K562 (cell line): Measurements from ENCODE around the gene ACSL5. TPM values are rescaled to one million over a fixed set of nuclear protein-coding genes. Genes with fewer than 3 reads are reported as not detected.

Experiments
- ATAC-seq: fragments of 200-7000 bp; cut with Tn5 transposase; 3 replicates; pipeline ENCODE4 v1.9.1; 2020; ENCODE audit warnings: moderate library complexity
- Bru-seq: library from RNA; stranded (reverse); fragments of 400-500 nt; gene quantifications from one replicate; lab custom pipeline; 2021; lab: Mats Ljungman, UMichigan
- BruChase-seq, 2 experiments: library from RNA; stranded (reverse); fragments of 400-500 nt; gene quantifications; one replicate each; lab custom pipeline; 2021; lab: Mats Ljungman, UMichigan
- BruUV-seq: library from RNA; stranded (reverse); fragments of 400-500 nt; replicated peaks from 2 replicates; lab custom pipeline; 2021; lab: Mats Ljungman, UMichigan
- CTCF ChIA-PET: fragments of 300-600 bp; formaldehyde crosslinking; extraction: SDS; loops from one replicate; lab custom pipeline; 2021; ENCODE audit warnings: low intra/inter-chr PET ratio; lab: Yijun Ruan, JAX
- POLR2A ChIA-PET: fragments of 300-600, 350-650 bp; sonication (Branson Sonifier 250); formaldehyde crosslinking; extraction: SDS; loops from one replicate; lab custom pipeline; 2021; ENCODE audit warnings: antibody characterized with exemption, inconsistent platforms; lab: Yijun Ruan, JAX
- DNase-seq, 4 experiments: peaks; one replicate each; pipeline versions ENCODE4 v3.0.0 to v3.0.0-alpha.2; 2011 to 2018; ENCODE audit warnings: low spot score in 3 of 4, mixed read lengths in 3 of 4; ENCODE audit errors: extremely low read depth in 1 of 4
- FAIRE-seq: peaks from 2 replicates; lab custom pipeline; 2011; peaks lifted over from hg19 to GRCh38; lab: Jason Lieb, UNC
- H2AFZ ChIP-seq: 2 replicates; pipeline ENCODE4 v1.6.0; 2011; ENCODE audit warnings: low read depth, low read length, control low read depth, inconsistent platforms
- H3K27ac ChIP-seq: fragments of 200-600 bp; 3 replicates; pipeline ENCODE4 v1.8.0; 2011; ENCODE audit warnings: low read depth, mild to moderate bottlenecking, control low read depth, inconsistent platforms, low read length, moderate library complexity, mixed read lengths; ENCODE audit errors: extremely low read depth
- H3K27me3 ChIP-seq, 2 experiments: fragments of 300-600 bp in 1 of 2; 2 replicates in 1 of 2; 3 replicates in 1 of 2; pipeline versions ENCODE4 v1.6.0 to v1.8.0; 2011; ENCODE audit warnings: inconsistent platforms in 2 of 2, low read length in 2 of 2, mild to moderate bottlenecking in 1 of 2, mixed read lengths in 1 of 2, moderate library complexity in 1 of 2; ENCODE audit not compliant: control insufficient read depth in 2 of 2, insufficient read depth in 2 of 2
- H3K36me3 ChIP-seq: fragments of 300-600 bp; 3 replicates; pipeline ENCODE4 v1.8.0; 2011; ENCODE audit warnings: mild to moderate bottlenecking, low read length, inconsistent platforms; ENCODE audit not compliant: control insufficient read depth, insufficient read depth
- H3K4me1 ChIP-seq, 2 experiments: fragments of 200-600 bp in 1 of 2; replicated peaks in 1 of 2; 2 replicates in 1 of 2; 3 replicates in 1 of 2; pipeline versions ENCODE4 v1.5.1 to v1.8.0; 2011; ENCODE audit warnings: inconsistent platforms in 2 of 2, low read length in 2 of 2, mild to moderate bottlenecking in 1 of 2, mixed read lengths in 1 of 2, moderate library complexity in 1 of 2; ENCODE audit not compliant: control insufficient read depth in 2 of 2, insufficient read depth in 2 of 2
- H3K4me2 ChIP-seq: 2 replicates; pipeline ENCODE4 v1.6.1; 2011; ENCODE audit warnings: low read length, control low read depth, inconsistent platforms, mixed read lengths; ENCODE audit not compliant: insufficient read depth
- H3K4me3 ChIP-seq: fragments of 200-600 bp; sonication (generic), shearing (Covaris generic); 2 replicates; pipeline ENCODE4 v1.5.1; 2016; ENCODE audit warnings: control low read depth, inconsistent platforms
- H3K79me2 ChIP-seq: fragments of 200-600 bp; 3 replicates; pipeline ENCODE4 v1.8.0; 2011; ENCODE audit warnings: low read length, inconsistent platforms; ENCODE audit not compliant: control insufficient read depth, insufficient read depth
- H3K9ac ChIP-seq, 2 experiments: 2 replicates each; pipeline versions ENCODE4 v1.6.0 to v1.6.1; 2011; ENCODE audit warnings: low read depth in 2 of 2, low read length in 2 of 2, control low read depth in 1 of 2, inconsistent platforms in 1 of 2, mild to moderate bottlenecking in 1 of 2, mixed read lengths in 1 of 2; ENCODE audit not compliant: insufficient read depth in 1 of 2
- H3K9me1 ChIP-seq: one replicate; pipeline ENCODE4 v1.6.0; 2011; ENCODE audit warnings: inconsistent platforms, mild to moderate bottlenecking, low read length, moderate library complexity; ENCODE audit not compliant: control insufficient read depth, insufficient read depth
- H3K9me3 ChIP-seq: replicated peaks from 2 replicates; pipeline ENCODE4 v1.5.1; 2011; ENCODE audit warnings: low read depth, low read length, inconsistent platforms; ENCODE audit not compliant: control insufficient read depth, insufficient read depth
- H4K20me1 ChIP-seq: replicated peaks from 2 replicates; pipeline ENCODE4 v1.6.1; 2011; ENCODE audit warnings: low read length, inconsistent platforms, mixed read lengths; ENCODE audit not compliant: control insufficient read depth, insufficient read depth
- DACH1 ChIP-seq: fragments of 450-650 bp; IDR thresholded peaks from 2 replicates; pipeline ENCODE4 v1.6.1; 2018; ENCODE audit not compliant: partially characterized antibody
- NRF1 ChIP-seq, 2 experiments: fragments of 450-650 bp; IDR thresholded peaks in 1 of 2; conservative IDR thresholded peaks in 1 of 2; 2 replicates each; pipeline ENCODE4 v1.6.1; 2014; ENCODE audit warnings: mild to moderate bottlenecking in 2 of 2
- U2AF1 ChIP-seq: fragments of 200-400 bp; formaldehyde crosslinking; optimal IDR thresholded peaks from 2 replicates; pipeline ENCODE3; 2017; ENCODE audit warnings: mild to moderate bottlenecking, low read depth, low read length, moderate library complexity
- WGBS: fragments of 100-300 bp; shearing (Covaris generic); methylation state at CpG from one replicate; pipeline ENCODE4 v1.1.6; 2016; ENCODE audit warnings: low coverage, mixed read lengths; ENCODE audit not compliant: insufficient coverage; ENCODE audit errors: missing lambda C conversion rate; 5-methylcytosine and 5-hydroxymethylcytosine counted together
- in situ Hi-C: fragments of 300-500 bp; cut with MboI; formaldehyde crosslinking; loops from 4 replicates; pipeline ENCODE4 v1.15.0; 2018; ENCODE audit warnings: inconsistent platforms, mixed read lengths
- intact Hi-C: fragments of 100-400 bp; cut with micrococcal nuclease; formaldehyde crosslinking; loops from 2 replicates; pipeline ENCODE4 v1.14.2; 2022
- long read RNA-seq, 3 experiments: library from polyadenylated mRNA in 2 of 3; library from RNA in 1 of 3; unstranded in 2 of 3; stranded (forward) in 1 of 3; transcript quantifications; one replicate each; pipeline ENCODE4 v2.0.0, GENCODE V29; 2019 to 2022
- polyA minus RNA-seq, 3 experiments: library from RNA; depleted of rRNA, polyadenylated mRNA; stranded (reverse); fragments of >200 nt; gene quantifications; 2 replicates each; pipeline ENCODE4 v1.2.3, GENCODE V29; 2011
- polyA plus RNA-seq, 8 experiments: library from polyadenylated mRNA; depleted of rRNA in 4 of 8; stranded (reverse) in 5 of 8; unstranded in 3 of 8; fragments of >200 nt; fragmentation: Nextera tagmentation in 2 of 8; fragmentation: Illumina TruSeq in 1 of 8; extraction: Ambion mirVana in 2 of 8; extraction: Trizol in 1 of 8; gene quantifications; 2 replicates each; pipeline versions ENCODE4 v1.2.1 to v1.2.3, GENCODE V29; 2011 to 2014; ENCODE audit warnings: inconsistent platforms in 1 of 8, missing spikeins in 1 of 8
- total RNA-seq, 7 experiments: library from RNA; depleted of rRNA in 6 of 7; stranded (reverse); fragments of >200 nt in 6 of 7; fragmentation: Illumina TruSeq in 2 of 7; extraction: Trizol in 2 of 7; gene quantifications; 2 replicates each; pipeline versions ENCODE4 v1.2.1 to v1.2.3, GENCODE V29; 2011 to 2021; ENCODE audit warnings: low replicate concordance in 1 of 7
- TF ChIP-seq, protein P1 (sequence below): fragments of 250-450 bp; sonication (Bioruptor Pico); IDR thresholded peaks from 2 replicates; pipeline ENCODE4 v1.8.0; 2022; ENCODE audit warnings: inconsistent platforms, mild to moderate bottlenecking, moderate library complexity, borderline replicate concordance
- TF ChIP-seq, protein P2 (sequence below): fragments of 450-650 bp; conservative IDR thresholded peaks from 2 replicates; pipeline ENCODE4 v1.6.1; 2016; ENCODE audit warnings: missing genetic modification characterization, low read depth, mild to moderate bottlenecking, control low read depth, missing compliant biosample characterization
- TF ChIP-seq, protein P3 (sequence below): fragments of 250-450 bp; sonication (Bioruptor Pico); IDR thresholded peaks from 2 replicates; pipeline ENCODE4 v1.8.0; 2021; ENCODE audit warnings: moderate library complexity, mild to moderate bottlenecking, inconsistent platforms
- TF ChIP-seq, protein P4 (sequence below): fragments of 250-450 bp; sonication (Bioruptor Pico); IDR thresholded peaks from 2 replicates; pipeline ENCODE4 v1.8.0; 2022; ENCODE audit warnings: moderate library complexity, mild to moderate bottlenecking, inconsistent platforms

The ACSL5 gene, protein sequence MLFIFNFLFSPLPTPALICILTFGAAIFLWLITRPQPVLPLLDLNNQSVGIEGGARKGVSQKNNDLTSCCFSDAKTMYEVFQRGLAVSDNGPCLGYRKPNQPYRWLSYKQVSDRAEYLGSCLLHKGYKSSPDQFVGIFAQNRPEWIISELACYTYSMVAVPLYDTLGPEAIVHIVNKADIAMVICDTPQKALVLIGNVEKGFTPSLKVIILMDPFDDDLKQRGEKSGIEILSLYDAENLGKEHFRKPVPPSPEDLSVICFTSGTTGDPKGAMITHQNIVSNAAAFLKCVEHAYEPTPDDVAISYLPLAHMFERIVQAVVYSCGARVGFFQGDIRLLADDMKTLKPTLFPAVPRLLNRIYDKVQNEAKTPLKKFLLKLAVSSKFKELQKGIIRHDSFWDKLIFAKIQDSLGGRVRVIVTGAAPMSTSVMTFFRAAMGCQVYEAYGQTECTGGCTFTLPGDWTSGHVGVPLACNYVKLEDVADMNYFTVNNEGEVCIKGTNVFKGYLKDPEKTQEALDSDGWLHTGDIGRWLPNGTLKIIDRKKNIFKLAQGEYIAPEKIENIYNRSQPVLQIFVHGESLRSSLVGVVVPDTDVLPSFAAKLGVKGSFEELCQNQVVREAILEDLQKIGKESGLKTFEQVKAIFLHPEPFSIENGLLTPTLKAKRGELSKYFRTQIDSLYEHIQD
- total RNA-seq (2011; cell fraction: chromatin; rRNA removed; ENCODE audit: low replicate concordance) = 0.25 and 1.2 TPM in 2 replicates
- 0.26 and 1.2 TPM in 2 replicates for total RNA-seq (2011; cell fraction: nucleolus; rRNA removed)
- 0.81 and 0.92 TPM in 2 replicates for total RNA-seq (2011; cell fraction: nucleoplasm; rRNA removed)
- total RNA-seq (2014; rRNA removed) = 0.45 and 0.54 TPM in 2 replicates
- total RNA-seq (2014; rRNA removed; fragmentation: Illumina TruSeq; extraction: Trizol) = 0.45 and 0.65 TPM in 2 replicates
- total RNA-seq (2015; rRNA removed; fragmentation: Illumina TruSeq; extraction: Trizol) = 1.2 and 1.4 TPM in 2 replicates
- 0.47 and 0.51 TPM in 2 replicates for total RNA-seq (2021)
- 0.82 and 1.4 TPM in 2 replicates for polyA plus RNA-seq (2011; rRNA removed)
- polyA plus RNA-seq (2011; cell fraction: cytosol; rRNA removed) = 0.39 and 1.0 TPM in 2 replicates
- polyA plus RNA-seq (2011; cell fraction: nucleus; rRNA removed) = 1.4 and 2.2 TPM in 2 replicates
- 0.51 and 1.1 TPM in 2 replicates for polyA plus RNA-seq (2012)
- 0.78 and 0.83 TPM in 2 replicates for polyA plus RNA-seq (2014; fragmentation: Illumina TruSeq; extraction: Trizol)
- polyA plus RNA-seq (2014; fragmentation: Nextera tagmentation; extraction: Ambion mirVana) = under 1 TPM; 0.53 to 0.55 TPM
- polyA plus RNA-seq (2014; rRNA removed) = 0.19 and 0.51 TPM in 2 replicates
- polyA minus RNA-seq (2011; rRNA and poly(A)+ RNA removed) = 1.2 and 2.4 TPM in 2 replicates
- 1.6 TPM in 1 of 2 replicates, not detected in the other for polyA minus RNA-seq (2011; cell fraction: cytosol; rRNA and poly(A)+ RNA removed)
- 0.40 and 0.56 TPM in 2 replicates for polyA minus RNA-seq (2011; cell fraction: nucleus; rRNA and poly(A)+ RNA removed)
- percentile 23 among the genes with signal in this experiment for Bru-seq, nascent RNA
- BruChase-seq, experiment 1, labeled RNA remaining after a 2-hour chase = percentile 27 among the genes with signal in this experiment
- BruChase-seq, experiment 2, labeled RNA remaining after a 6-hour chase = percentile 29 among the genes with signal in this experiment
- long read RNA-seq, experiment 1 = 0 reads
- long read RNA-seq, experiment 2, partial matches to known transcripts = 0 of 3 reads
- long read RNA-seq, experiment 2, other reads (novel, unspliced or antisense) = 2 of 3 reads
- long read RNA-seq, experiment 3 = 0 reads

DNA sequence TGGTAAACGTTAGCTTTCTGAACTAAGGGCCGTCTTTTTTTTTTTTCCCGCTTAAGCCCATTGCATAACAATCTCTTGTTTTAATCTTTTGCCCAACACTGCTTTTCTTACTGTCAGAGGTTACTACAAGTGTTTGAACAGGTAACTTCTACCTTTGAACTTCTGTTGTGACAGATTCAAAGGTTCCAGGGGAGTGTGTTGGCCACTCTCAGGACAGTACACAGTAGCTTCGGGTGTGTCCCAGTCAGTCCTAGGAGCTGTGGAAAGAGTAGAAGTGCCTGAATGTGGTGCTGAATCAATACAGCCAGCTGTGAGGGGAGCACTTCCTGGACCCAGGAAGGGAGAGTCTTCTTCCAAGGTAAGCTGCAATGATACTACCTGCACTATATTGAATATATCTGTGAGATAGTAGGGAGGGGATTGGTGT is at the start of gene ACSL5:
TSS of gene ACSL5 (plus strand) at position 205 of the 427 bp plus-strand sequence. CDS start 20,831 bp downstream, outside the sequence.
- ATAC-seq (0 out of 3 replicates have a peak, but pooled peaks have one; percentile 25), DNase-seq (no peak), FAIRE-seq (no peak)
- H3K27ac ChIP-seq = no peak within 1 kb of the TSS
- no peaks in the 10 kb centered on the region for H3K27me3 ChIP-seq
- no peaks in the 10 kb centered on the region for H3K36me3 ChIP-seq
- H3K4me1 ChIP-seq = peaks cover 4 to 5% of the 10 kb centered on the region in 2 experiments; a peak in 3 of 5 replicates
- no peak within 1 kb of the TSS for H3K4me3 ChIP-seq
- H3K9me1 ChIP-seq = no peaks in the 10 kb centered on the region
- H2AFZ ChIP-seq = no peak within 1 kb of the TSS
- H3K9ac ChIP-seq = no peak within 1 kb of the TSS
- CTCF ChIA-PET = no interaction called here
- POLR2A ChIA-PET = interaction anchor here (0.6 kb wide), 1 partner anchor 34 kb away, joined by 3 read pairs; no protein-coding TSS in a partner anchor
- no peaks in the 10 kb centered on the region for H3K79me2 ChIP-seq
- intact Hi-C loops = no loop called here
- H3K9me3 ChIP-seq = no peaks in the 10 kb centered on the region
- no TSS peak for BruUV-seq
- TF ChIP-seq U2AF1 (no peak), NRF1 (conservative IDR thresholded peaks at IDR 0.05 in 1 of 2, IDR thresholded peaks at IDR 0.05 in 1 of 2) (no peak), DACH1 (no peak)
- TF ChIP-seq, protein P1, sequence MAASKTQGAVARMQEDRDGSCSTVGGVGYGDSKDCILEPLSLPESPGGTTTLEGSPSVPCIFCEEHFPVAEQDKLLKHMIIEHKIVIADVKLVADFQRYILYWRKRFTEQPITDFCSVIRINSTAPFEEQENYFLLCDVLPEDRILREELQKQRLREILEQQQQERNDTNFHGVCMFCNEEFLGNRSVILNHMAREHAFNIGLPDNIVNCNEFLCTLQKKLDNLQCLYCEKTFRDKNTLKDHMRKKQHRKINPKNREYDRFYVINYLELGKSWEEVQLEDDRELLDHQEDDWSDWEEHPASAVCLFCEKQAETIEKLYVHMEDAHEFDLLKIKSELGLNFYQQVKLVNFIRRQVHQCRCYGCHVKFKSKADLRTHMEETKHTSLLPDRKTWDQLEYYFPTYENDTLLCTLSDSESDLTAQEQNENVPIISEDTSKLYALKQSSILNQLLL (CRISPR knock-in tag) = no peak
- TF ChIP-seq, protein P2, sequence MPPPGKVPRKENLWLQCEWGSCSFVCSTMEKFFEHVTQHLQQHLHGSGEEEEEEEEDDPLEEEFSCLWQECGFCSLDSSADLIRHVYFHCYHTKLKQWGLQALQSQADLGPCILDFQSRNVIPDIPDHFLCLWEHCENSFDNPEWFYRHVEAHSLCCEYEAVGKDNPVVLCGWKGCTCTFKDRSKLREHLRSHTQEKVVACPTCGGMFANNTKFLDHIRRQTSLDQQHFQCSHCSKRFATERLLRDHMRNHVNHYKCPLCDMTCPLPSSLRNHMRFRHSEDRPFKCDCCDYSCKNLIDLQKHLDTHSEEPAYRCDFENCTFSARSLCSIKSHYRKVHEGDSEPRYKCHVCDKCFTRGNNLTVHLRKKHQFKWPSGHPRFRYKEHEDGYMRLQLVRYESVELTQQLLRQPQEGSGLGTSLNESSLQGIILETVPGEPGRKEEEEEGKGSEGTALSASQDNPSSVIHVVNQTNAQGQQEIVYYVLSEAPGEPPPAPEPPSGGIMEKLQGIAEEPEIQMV (tag) = no peak
- TF ChIP-seq, protein P3, sequence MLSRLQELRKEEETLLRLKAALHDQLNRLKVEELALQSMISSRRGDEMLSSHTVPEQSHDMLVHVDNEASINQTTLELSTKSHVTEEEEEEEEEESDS (CRISPR knock-in tag) = no peak
- TF ChIP-seq, protein P4, sequence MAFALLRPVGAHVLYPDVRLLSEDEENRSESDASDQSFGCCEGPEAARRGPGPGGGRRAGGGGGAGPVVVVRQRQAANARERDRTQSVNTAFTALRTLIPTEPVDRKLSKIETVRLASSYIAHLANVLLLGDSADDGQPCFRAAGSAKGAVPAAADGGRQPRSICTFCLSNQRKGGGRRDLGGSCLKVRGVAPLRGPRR (CRISPR knock-in tag) = no peak
- H4K20me1 ChIP-seq = no peaks in the 10 kb centered on the region
- WGBS = 29% methylated on average over 4 of the region's 4 CpGs
- H3K4me2 ChIP-seq = no peak within 1 kb of the TSS
- in situ Hi-C loops = no loop called here
